ENCODE results near the gene PLEKHG2.

Gene PLEKHG2

DNA sequence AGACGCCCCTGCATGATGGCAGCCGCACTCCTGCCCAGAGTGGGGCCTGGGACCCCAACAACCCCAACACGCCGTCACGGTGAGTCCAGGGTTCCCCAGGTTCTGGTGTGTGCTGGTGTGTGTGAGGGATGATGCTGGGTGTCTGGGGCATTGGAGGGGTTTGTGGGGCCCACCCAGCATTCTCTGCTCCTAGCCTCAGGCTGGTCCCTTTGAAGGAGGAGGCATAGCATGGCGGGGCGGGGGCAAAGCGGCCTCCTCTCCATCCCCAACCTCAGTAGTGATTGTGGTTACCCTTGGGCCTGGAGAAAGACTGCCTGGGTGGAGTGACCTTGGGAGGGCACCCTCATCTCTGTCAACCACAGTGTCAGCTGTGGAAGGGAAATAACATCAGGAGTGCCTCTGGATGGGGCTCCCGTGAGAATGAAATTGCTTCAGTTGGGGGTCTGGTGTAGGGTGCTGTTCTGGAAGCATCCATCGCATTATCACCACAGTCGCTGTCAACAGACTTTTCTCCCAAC lies 61.0 kb downstream of the PLEKHG2 start:
- no peaks in the 10 kb centered on the region for H3K9me3 ChIP-seq (ENCODE audit: insufficient read depth, low read depth, low read length)
- H3K4me1 ChIP-seq (ENCODE audit: insufficient read depth, low read length, poor library complexity, severe bottlenecking): no peaks in the 10 kb centered on the region
- H2AFZ ChIP-seq (ENCODE audit: low read length): no peak overlapping the region
- H3K9ac ChIP-seq (ENCODE audit: low read depth, low read length, poor library complexity, severe bottlenecking): no peak overlapping the region
- no peak overlapping the region for H3K4me3 ChIP-seq (ENCODE audit: low read length, poor library complexity, severe bottlenecking)
- H3K79me2 ChIP-seq (ENCODE audit: insufficient read depth, low read length): no peaks in the 10 kb centered on the region
- H3K36me3 ChIP-seq (ENCODE audit: insufficient read depth, low read length): peaks cover 79% of the 10 kb centered on the region; the same call in 1 of the 2 replicates
- H3K4me2 ChIP-seq (ENCODE audit: low read depth, low read length, poor library complexity, severe bottlenecking): no peak overlapping the region
- H4K20me1 ChIP-seq (ENCODE audit: insufficient read depth, low read length, poor library complexity, severe bottlenecking): no peaks in the 10 kb centered on the region
- no peaks in the 10 kb centered on the region for H3K9me2 ChIP-seq (replicated peaks; ENCODE audit: low read depth, low read length)
- TF ChIP-seq CTCF (conservative IDR thresholded peaks at IDR 0.05; ENCODE audit: low read length) (no peak), EZH2phosphoT487 (IDR thresholded peaks at IDR 0.05; ENCODE audit: borderline replicate concordance) (no peak)
- no peaks in the 10 kb centered on the region for H3K27me3 ChIP-seq (ENCODE audit: insufficient read depth, low read length, poor library complexity, severe bottlenecking)
- H3F3A ChIP-seq (ENCODE audit: low read depth): no peaks in the 10 kb centered on the region

- Histone ChIP-seq H3K9me2 (replicated peaks; ENCODE audit: low read depth, low read length) (no peaks in the 10 kb centered on the region), H3K4me3 (ENCODE audit: low read length, poor library complexity, severe bottlenecking) (no peak overlapping the region), H3K27me3 (ENCODE audit: insufficient read depth, low read length, poor library complexity, severe bottlenecking) (no peaks in the 10 kb centered on the region), H3K36me3 (ENCODE audit: insufficient read depth, low read length) (peaks cover 72% of the 10 kb centered on the region; the same call in 1 of the 2 replicates), H3K9ac (ENCODE audit: low read depth, low read length, poor library complexity, severe bottlenecking) (no peak overlapping the region), H4K20me1 (ENCODE audit: insufficient read depth, low read length, poor library complexity, severe bottlenecking) (no peaks in the 10 kb centered on the region), H2AFZ (ENCODE audit: low read length) (no peak overlapping the region), H3K4me2 (ENCODE audit: low read depth, low read length, poor library complexity, severe bottlenecking) (no peak overlapping the region), H3K9me3 (ENCODE audit: insufficient read depth, low read depth, low read length) (no peaks in the 10 kb centered on the region), H3K4me1 (ENCODE audit: insufficient read depth, low read length, poor library complexity, severe bottlenecking) (no peaks in the 10 kb centered on the region), H3F3A (ENCODE audit: low read depth) (no peaks in the 10 kb centered on the region), H3K79me2 (ENCODE audit: insufficient read depth, low read length) (no peaks in the 10 kb centered on the region)
- TF ChIP-seq EZH2phosphoT487 (IDR thresholded peaks at IDR 0.05; ENCODE audit: borderline replicate concordance) (no peak), CTCF (conservative IDR thresholded peaks at IDR 0.05; ENCODE audit: low read length) (peak; percentile 81)
These were observed 61.7 kb downstream of the PLEKHG2 start for GRCh38 chr19:39474139-39474620.

- Histone ChIP-seq H3K79me2 (ENCODE audit: insufficient read depth, low read length) (peaks cover 1% of the 10 kb centered on the region), H3K4me3 (ENCODE audit: low read length, poor library complexity, severe bottlenecking) (no peak overlapping the region), H3K36me3 (ENCODE audit: insufficient read depth, low read length) (peaks cover 57% of the 10 kb centered on the region; the same call in 1 of the 2 replicates), H4K20me1 (ENCODE audit: insufficient read depth, low read length, poor library complexity, severe bottlenecking) (no peaks in the 10 kb centered on the region), H3F3A (ENCODE audit: low read depth) (no peaks in the 10 kb centered on the region), H3K9me3 (ENCODE audit: insufficient read depth, low read depth, low read length) (no peaks in the 10 kb centered on the region), H3K9me2 (replicated peaks; ENCODE audit: low read depth, low read length) (no peaks in the 10 kb centered on the region), H3K4me2 (ENCODE audit: low read depth, low read length, poor library complexity, severe bottlenecking) (no peak overlapping the region), H3K27me3 (ENCODE audit: insufficient read depth, low read length, poor library complexity, severe bottlenecking) (no peaks in the 10 kb centered on the region), H3K4me1 (ENCODE audit: insufficient read depth, low read length, poor library complexity, severe bottlenecking) (no peaks in the 10 kb centered on the region), H3K9ac (ENCODE audit: low read depth, low read length, poor library complexity, severe bottlenecking) (no peak overlapping the region), H2AFZ (ENCODE audit: low read length) (no peak overlapping the region)
- TF ChIP-seq CTCF (conservative IDR thresholded peaks at IDR 0.05; ENCODE audit: low read length) (no peak), EZH2phosphoT487 (IDR thresholded peaks at IDR 0.05; ENCODE audit: borderline replicate concordance) (no peak)
These were observed 63.3 kb downstream of the PLEKHG2 start for GRCh38 chr19:39475748-39476147.

Data from Loucy (cell line).